ENCODE measurements around the gene CCDC157.

CCDC157 gene

DNA sequence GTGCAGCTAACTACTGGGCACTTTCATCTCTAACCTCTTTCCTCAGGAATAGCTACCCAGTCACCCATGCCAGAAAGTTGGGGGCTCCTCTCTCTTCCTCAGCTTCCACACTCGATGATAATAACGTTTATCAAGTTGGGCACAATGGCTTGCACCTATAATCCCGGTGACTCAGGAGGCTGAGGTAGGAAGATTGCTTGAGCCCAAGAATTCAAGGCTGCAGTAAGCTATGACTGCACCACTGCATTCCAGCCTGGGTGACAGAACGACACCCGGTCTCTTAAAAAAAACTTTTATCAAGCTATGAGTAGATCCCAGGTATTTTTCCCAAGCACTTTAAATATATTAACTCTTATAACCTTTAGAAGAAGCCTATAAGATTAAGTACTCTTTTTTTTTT, 2.2 kb upstream of the CCDC157 start:
- no peak for DNase-seq (ENCODE audit: low read depth in 2 of 2)

DNA sequence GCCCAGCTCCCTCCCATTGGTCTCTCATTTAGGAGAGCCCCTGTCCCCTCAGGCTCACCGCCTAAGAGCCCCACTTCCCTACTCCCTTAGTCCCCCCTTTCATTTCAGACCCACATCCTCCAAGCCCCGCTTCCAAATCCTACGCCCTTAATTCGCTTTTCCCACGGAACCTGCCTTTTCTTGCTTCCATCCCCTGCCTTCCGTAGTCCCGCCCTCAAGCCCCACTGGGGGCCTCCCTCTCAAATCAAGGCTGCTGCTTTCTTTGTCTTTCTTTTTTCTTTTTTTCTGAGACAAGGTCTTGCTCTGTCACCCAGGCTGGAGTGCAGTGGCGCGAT, 396 bp downstream of the CCDC157 start:
- no peak for DNase-seq (ENCODE audit: low read depth in 2 of 2)

DNA sequence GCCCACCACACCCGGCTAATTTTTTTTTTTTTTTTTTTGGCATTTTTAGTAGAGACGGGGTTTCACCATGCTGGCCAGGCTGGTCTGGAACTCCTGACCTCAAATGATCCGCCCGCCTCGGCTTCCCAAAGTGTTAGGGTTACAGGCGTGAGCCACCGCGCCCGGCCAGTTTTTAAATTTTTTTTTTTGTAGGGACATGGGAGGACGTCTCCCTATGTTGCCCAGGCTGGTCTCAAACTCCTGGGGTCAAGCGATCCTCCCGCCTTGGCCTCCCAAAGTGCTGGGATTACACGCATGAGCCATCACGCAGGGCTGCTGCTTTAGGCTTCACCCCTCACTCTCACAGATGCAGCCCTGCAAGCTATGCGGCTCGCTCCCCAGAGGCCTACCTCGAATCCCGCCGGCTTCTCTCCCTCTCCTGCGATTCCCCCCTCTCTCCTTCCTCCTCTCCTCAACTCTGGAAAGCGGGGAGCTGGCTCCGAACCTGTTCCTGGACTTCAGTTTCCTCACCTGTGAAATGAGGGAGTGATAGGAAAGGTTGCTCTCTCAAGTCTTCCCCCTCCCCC, 926 bp downstream of the CCDC157 start:
- no peak for DNase-seq (ENCODE audit: low read depth in 2 of 2)

DNA sequence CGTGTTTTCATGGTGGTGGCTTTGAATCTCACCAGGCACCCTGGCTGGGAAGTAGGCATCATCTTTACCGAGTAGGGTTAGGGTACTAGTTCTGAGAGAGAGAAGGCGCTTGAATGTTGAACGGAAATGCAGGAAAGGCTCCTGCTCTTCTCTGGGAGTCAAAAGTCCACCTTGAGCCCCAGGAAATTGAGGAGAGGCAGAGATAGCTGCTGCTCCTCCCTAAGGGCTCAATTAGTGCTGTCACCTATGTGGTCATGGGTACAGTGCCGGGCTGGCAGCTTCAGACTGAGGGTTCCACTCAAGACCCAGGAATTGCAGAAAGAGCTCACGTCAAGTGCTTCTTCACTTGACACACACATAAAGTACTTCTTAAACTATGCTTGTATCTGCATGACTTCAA, 1.7 kb downstream of the CCDC157 start:
- no peak for DNase-seq (ENCODE audit: low read depth in 2 of 2)

DNA sequence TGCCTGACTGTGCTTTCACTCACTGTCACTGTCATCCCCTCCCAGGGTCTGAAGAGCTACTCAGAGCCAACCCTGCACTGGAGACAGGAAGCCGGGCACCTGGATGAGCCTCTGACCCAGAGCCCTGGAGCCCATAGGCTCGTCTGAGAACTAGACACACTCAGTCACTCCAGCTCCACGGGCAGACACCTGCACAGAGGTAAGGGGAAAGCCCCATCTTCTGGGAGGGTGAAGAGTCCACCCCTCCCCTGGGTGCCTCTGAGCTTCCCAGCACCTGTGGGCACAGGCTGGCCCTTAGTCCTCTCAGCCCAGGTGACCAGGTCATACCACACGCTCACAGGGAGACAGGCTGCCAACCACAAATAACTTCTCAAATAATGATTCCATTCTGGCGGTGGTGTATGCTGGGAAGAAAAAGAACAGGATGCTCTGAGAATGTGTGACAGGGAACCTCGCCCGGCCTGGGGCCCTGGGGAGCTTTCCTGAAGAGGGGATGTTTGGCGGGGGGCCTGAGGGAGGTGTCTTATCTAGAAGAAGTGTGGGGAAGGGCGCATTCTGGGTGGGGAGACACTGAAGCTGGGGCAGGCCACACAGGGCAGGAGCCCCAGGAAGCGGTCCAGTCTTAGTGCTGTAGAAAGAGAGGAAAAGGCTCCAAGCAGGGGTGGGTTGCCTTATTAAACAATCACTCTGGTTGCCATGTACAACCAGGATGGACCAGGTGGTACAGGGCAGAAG, 5.3 kb downstream of the CCDC157 start:
- no peak for DNase-seq (ENCODE audit: low read depth in 2 of 2)

DNA sequence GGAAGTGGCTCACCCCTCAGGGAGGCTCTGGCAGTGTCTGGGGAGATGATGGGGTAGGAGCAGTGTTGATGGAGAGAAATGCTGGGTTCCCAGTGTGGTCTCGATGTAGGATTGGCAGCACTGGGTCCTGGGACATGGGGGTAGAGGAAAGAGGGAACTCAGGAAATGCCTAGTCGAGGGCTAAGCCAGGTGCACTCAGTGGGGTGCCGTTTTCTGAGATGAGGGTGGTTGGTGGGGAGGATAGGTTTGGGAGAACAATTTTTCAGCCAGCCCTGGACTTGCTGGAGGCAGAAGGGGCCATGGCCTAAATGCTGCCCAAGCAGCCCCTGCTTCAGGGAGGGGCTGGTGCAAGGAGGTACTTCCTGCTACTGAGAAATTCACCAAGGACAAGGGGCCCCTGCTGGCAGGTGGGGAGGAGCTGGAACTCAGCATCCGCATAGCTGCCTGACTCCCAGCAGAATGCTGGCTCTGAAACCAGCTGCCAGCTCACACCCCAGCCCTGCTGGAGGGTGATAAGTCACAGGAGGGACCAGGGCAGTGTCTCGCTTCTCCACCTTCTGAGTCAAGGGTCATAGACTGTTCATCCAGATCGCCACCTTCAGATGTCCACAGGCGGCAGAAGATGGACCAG, 6.0 kb downstream of the CCDC157 start:
- no peak for DNase-seq (ENCODE audit: low read depth in 2 of 2)

DNA sequence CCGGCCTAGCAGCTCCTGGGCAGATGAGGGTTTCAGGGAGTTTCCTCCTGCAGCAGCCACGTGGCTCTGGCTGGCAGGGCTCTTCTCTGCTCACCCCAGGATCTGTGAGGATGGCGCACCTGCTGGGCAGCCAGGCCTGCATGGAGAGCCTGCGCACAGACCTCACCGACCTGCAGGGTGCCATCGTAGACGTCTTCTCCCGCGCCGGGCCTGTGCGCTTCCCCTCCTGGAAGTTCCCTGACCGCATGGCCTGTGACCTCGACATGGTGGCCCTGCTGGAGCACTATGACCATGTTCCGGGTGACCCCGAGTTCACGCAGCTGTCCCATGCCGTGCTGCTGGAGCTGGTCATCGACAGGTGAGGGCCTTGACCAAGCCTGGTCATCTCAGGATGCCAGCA, 9.1 kb downstream of the CCDC157 start:
- no peak for DNase-seq (ENCODE audit: low read depth in 2 of 2)

DNA sequence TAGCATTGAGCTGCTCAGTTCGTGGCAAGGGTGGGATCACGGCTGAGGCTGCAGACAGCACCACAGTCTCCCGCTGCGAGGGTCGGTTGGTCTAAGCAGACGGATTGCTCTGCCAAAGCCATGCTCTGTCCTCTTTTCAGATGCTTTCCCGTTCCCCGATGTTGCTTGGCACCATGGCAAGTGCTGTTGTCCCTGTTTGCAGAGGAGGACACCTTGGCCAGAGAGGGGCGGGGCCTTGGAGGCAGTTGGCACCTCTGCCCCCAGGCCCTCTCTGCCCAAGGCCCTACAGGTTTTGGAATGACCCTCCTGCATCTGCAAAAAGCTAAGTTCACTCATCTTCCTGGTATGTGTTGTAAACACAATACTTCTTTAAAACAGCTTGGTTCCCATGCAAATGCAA, 11.6 kb downstream of the CCDC157 start:
- DNase-seq (ENCODE audit: low read depth in 2 of 2) = no peak

DNA sequence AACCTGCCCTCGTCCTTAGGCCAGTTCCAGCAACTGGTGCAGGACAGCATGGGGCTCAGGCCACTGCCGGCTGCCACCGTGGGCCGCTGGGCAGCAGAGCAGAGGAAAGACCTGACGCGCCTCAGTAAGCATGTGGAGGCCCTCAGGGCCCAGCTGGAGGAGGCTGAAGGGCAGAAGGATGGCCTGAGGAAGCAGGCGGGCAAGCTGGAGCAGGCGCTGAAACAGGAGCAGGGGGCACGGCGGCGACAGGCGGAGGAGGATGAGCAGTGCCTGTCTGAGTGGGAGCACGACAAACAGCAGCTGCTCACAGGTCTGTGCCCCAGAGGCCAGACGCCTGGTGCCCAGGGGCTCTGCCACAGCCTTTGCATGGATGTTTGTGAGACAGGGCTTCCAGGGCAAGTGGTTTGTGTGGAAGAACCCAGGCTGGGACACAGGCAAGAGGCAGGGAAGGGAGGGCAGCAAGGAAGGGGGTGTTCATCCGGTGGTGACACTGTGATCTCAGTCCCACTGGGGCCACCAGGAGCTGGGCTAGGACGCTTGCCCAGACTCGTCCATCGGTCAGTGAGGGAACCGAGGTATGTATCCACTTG, 13.9 kb downstream of the CCDC157 start:
- DNase-seq (ENCODE audit: low read depth in 2 of 2) = no peak

DNA sequence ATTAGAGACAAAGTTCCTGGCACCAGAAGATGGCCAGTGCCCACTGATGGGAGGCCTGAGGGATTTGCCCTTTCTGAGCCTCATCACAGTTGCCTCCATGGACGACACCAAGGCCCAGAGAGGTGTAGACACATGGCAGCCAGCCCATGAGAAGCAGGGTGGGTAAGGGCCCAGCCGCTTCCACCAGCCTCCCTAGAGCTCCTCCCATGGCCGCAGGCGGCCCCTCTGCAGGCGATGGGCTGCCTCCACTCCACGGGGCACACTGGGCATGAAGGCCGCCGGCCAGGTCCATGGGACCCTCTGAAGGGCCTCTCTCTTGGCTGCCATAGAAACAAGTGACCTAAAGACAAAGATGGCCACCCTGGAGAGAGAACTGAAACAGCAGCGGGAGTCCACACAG, 14.5 kb downstream of the CCDC157 start:
- no peak for DNase-seq (ENCODE audit: low read depth in 2 of 2)

DNA sequence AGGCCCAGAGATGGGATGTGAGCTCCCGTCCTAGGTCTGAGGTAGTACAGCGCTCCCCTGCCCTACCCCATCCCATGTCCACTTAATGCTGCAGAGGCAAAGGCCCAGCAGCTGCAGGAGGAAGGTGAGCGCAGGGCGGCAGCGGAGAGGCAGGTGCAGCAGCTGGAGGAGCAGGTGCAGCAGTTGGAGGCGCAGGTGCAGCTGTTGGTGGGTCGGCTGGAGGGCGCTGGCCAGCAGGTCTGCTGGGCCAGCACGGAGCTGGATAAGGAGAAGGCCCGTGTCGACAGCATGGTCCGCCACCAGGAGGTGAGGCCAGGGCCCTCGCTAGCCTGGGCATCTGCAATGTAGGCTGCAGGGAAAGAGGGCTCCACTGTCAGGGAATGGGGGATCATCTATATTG, 15.2 kb downstream of the CCDC157 start:
- DNase-seq (ENCODE audit: low read depth in 2 of 2) = no peak

DNA sequence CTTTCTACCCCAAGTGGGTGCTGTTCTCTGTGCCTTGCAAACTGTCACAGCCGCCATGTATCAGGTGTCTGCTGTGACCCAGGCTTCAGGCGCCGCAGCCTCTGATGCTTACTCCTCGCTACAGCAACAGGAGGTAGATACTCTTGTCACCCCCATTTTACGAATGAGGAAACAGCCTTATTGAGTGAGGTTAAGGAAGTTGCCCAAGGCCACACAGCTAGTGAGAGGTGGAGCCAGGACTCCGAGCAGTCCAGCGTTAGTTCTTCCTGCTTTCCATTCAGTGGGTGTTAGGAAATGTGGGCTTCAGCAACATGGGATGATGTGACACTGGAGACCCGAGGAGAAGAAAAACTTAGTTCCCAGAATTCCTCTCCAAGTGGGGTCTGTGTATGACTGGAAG, 16.1 kb downstream of the CCDC157 start:
- no peak for DNase-seq (ENCODE audit: low read depth in 2 of 2)

DNA sequence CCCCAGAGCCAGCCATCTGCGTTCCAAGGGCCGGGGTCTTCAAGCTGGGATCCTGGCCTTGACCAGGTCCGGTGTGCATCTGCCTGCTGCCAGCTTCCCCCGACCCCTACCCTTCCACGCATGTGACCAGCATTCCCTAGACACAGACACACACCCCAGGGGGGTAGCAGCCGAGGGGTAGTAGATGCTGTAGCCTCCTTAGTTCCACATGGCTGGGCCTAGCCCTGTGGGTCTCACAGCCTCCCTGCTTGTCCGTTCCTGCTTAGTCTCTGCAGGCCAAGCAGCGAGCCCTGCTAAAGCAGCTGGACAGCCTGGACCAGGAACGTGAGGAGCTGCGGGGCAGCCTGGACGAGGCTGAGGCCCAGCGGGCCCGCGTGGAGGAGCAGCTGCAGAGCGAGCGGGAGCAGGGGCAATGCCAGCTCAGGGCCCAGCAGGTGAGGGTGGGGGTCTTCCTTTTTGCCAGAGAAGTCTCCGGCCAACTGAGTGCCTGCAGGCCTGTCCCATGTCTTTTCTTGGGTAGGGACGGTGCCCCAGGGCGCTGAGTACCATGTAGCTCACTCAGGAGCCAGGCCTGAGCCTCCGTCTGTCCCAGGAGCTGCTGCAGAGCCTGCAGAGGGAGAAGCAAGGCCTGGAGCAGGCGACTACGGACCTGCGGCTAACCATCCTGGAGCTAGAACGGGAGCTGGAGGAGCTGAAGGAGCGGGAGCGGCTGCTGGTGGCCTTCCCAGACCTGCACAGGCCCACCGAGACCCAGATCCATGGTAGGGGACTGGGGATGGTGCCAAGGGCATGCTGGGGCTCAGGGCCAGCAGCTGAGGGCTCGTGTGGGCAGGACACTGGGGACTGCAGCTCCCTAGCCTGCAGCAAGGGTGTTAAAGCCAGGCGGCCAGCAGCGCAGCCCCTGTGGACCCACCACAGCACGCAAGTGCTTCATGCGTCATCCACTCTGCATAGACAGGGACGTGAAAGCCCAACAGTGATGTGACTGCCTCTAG, 16.8 kb downstream of the CCDC157 start:
- DNase-seq (ENCODE audit: low read depth in 2 of 2) = no peak

DNA sequence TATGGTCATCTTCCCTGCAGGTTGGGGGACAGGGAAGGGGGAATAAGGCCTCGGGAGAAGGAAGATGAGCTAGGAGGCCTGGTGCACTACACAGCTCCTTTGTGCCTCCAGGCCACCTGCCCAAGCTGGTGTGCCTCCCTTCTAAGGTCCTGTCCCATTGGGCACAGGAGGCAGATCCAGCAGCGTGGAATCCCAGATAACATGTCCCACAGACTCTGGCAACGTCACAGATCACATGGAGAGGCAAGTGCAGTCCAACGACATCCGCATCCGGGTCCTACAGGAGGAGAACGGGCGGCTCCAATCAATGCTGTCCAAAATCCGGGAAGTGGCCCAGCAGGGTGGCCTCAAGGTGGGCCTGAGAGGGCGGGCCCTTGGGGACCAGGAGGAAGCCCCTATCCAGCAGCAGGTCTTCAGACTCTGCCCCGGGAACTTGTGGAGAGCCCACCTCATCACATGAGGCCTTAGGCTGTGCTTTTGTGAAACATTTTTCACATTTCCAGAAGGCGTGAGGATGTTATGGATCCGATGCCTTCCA, 18.6 kb downstream of the CCDC157 start:
- no peak for DNase-seq (ENCODE audit: low read depth in 2 of 2)

DNA sequence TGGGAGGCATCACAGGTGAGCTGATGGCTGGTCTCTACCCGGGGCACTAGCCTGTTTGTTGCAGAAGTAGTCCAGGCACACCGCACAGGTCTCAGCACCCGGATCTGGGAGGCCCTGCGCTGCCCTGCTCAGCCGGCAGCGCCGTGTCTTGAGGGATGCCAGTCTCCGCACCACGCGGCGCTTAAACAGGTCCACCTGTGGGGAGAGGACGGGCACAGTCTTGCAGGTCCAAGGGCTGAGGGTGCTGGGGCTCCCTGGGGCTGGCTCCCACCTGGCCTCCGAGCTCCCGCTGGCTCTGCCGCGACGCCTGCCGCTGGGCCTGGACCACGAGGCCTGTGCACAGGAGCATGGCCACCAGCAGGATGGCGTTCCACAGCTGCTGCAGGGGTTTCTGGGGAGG, 23.2 kb downstream of the CCDC157 start:
- no peak for DNase-seq (ENCODE audit: low read depth in 2 of 2)

DNA sequence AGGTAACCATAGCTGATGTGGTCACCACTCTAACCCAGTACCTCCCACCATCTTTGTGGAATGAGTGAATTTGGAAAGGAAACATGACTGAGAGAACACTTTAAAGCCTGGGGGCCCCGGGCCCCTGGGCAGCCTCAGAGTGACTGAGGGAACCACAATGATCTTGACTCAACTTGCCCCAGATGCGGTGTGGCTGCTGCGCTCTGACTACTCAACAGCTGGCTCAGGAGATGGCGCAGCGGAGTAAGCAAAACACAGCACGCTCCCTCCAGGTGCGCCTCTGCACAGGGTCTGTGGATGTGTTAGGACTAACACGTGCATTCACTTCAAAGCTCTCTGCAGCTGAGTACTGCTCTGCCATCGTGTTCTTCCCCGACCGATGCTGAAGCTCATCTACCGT, 24.5 kb downstream of the CCDC157 start:
- DNase-seq (ENCODE audit: low read depth in 2 of 2) = no peak

DNA sequence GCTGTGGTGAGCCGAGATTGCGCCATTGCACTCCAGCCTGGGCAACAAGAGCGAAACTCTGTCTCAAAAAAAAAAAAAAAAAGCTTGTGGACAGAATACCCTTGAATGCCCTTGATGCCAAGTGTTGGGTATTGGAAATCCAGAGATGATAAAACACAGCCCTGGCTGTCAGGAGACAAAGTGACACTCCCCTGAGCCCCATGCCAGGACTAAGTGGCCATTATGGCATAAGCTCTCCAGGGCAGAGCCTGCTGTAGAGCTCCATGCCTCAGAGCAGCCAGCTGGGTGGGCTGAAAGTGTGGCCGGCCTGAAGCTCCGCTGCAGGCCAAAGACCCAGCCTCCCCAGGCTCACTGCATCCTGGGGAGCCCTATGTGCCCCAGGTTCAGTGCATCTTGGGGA, 25.5 kb downstream of the CCDC157 start:
- DNase-seq (ENCODE audit: low read depth in 2 of 2) = no peak

DNA sequence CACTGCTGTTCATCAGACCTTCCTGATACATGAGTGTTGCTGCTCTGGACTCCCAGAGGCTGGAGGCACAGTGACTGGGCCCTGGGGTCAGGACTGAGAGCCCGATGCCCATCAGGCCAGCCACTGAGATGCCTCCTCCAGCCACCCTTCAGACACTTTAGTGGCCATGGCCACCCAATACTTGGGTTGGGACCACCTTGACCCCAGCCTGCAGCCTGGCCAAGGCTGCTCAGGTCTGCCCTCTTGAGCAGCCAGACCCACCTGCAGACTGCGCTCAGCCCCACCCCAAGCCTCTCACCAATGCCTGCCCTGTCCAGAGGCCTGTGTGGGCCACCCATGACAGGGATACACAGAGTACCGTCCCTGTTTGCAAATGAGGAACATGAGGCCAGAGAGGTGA, 26.3 kb downstream of the CCDC157 start:
- DNase-seq (ENCODE audit: low read depth in 2 of 2) = no peak

DNA sequence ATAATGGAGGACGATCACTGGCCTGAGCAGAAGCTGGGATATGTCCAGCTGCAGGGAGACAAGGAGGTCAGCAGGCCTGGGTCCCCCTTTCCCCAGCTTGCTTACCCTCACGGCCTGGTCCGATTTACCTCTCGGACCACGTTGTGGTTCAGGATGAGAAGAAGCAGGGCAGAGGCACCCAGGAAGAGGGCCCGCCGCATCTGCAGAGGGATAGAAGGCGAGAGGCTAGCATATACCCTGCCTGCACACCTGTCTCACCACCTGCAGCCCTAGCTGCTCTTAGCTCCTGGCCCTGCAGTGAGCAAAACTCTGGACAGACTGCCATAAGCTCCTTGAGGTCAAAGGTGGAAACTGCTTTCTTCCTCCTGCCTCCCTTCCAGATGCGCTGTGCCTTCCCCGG, 29.1 kb downstream of the CCDC157 start:
- DNase-seq (ENCODE audit: low read depth in 2 of 2) = no peak

DNA sequence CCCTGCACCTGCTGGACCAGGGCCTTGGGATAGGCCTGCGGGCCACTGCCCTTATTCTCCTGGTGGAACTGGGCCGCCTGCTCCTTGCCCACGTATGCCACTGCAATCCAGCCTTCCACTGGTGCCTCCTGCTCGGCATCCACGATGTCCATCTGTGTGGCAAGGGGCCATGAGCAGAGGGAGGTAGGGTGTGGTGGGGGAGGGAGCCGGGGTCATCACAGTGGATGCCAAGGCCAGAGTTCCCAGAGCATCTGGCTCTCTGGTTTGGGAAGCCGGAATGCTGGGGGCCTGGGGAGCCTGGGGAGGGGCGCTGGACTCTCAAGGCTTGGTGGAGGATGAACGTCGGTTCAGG, 29.8 kb downstream of the CCDC157 start:
- no peak for DNase-seq (ENCODE audit: low read depth in 2 of 2)

DNA sequence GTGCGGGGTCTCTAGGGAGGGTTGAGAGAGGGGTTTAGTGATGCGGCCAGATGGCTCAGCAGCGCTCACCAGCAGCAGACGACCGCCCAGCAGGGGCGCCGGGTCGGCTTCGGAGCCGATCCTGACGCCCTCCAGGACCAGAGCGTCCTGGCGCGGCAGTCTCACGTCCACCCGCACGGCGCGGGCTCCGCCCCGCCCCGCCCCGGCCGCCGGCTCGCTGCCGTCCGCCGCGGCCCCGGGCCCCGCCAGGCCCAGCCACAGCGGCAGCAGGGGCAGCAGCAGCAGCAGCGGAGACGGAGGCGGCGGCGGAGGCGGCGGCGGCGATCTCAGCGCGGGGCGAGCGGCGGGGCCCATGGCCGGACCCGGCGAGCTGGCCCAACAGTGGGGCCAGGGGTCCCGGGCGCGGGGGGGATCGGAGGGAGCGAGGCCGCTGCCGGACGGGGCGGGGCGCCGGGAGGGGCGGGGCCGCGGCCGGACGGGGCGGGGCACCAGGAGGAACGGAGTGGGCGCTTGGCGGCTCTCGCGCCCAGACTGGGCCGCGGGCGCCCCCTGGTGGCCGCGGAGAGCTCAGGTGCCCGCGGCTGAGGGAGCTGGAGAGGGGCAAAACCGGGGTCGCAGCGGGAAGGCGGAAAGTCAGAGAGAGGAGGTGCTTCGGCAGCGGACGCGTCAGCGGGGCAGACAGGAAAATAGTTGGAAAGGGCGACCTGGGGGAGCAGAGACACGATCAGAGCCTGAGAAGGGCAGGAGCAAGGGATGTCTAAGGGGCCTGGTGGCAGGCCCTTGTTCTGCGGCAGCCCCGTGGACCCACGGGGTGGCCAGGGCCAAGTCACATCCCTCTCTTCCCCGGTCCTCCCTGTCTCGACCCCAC, 30.4 kb downstream of the CCDC157 start, which contains the start of gene RNF215:
Gene RNF215 (minus strand): TSS at position 452 of the 868 bp plus-strand sequence. CDS start 98 bp downstream, at position 354.
- peak; percentile 71 to 81 for DNase-seq (ENCODE audit: low read depth in 2 of 2)
